Umbilical cord (tissue), 2 donors: ENCODE data around the gene SMPDL3B. TPM values are rescaled to one million over a fixed set of nuclear protein-coding genes. Genes with fewer than 3 reads are reported as not detected.

Source experiments
- DNase-seq: peaks from one replicate; pipeline ENCODE4 v3.0.0-alpha.2; 2015; ENCODE audit warnings: low spot score
- total RNA-seq: library from RNA; depleted of rRNA; stranded (reverse); fragments of >200 nt; gene quantifications from one replicate; pipeline ENCODE4 v1.2.3, GENCODE V29; 2014; ENCODE audit warnings: low replicate concordance; ENCODE audit not compliant: insufficient read depth

SMPDL3B gene
- total RNA-seq, 1 donor from 2014 or later: 1.2 TPM

DNA sequence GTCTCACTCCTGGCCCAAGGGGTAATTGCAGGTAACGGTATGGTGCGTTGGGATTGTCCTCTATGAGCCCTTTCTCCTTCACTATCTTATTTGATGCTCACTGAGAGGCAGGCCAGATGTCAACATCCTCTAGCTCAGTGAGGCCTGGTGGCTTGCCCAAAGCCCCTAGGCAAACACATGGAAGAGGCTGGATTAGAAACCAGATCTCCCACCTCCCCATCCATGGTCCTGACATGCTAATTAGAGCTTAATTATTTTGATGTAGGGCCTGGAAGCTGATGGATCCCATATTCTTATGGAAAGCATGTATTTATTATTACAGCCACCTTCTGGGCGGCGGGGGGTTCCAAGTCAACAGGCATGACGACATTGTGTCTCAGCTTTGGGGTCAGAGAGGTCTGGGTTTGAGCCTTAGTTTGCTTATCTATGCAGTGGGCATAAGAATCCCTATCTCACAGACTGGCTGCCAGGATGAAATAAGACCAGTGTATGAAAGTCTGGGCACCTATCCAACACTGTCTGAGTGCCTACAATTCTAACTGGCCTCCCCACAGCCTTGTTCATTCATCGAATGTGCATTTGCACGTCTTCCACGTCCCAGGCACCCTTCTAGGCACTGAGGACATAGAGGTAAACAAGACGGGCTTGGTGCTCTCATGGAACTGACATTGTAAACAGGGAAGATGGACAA lies 6.2 kb downstream of the SMPDL3B start:
- no peak for DNase-seq

DNA sequence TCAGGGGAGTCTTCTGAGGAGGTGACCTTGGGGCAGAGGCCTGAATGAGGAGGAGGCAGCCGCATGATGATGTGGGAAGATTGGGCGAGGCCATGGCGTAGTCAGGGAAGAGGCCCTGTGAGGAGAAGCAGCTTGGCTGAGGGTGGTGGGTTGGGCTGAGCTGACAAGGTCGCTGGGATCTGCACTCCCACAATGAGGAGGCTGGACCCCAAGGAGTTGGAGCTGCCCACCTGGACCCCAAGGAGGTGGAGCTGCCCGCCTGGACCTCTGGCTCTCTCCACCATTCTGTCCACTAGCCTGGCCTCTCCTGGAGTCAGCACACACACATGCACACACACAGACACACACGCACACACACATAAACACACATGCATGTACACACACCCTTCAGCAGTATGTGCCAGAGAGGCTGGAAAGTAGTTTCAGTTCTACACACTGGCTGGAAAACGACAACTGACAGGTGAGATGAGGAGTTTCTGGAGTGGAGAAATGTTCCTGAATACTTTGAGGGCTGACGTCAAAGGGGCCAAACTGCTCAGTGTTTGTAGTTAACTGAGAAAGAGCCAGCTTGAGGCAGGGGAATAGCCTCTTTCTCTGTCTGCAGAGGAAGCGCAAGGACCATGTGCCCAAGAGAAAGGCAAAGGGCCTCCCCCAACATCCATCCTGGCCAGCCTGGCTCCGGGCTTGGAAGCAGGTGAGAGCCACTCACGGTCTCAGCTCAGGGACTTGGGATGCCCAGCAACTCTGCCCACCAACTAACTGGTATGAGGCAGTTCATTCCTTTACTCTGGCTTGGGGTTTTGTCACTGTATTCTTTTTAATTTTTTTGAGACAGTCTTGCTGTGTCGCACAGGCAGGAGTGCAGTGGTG lies 7.1 kb downstream of the SMPDL3B start:
- no peak for DNase-seq

DNA sequence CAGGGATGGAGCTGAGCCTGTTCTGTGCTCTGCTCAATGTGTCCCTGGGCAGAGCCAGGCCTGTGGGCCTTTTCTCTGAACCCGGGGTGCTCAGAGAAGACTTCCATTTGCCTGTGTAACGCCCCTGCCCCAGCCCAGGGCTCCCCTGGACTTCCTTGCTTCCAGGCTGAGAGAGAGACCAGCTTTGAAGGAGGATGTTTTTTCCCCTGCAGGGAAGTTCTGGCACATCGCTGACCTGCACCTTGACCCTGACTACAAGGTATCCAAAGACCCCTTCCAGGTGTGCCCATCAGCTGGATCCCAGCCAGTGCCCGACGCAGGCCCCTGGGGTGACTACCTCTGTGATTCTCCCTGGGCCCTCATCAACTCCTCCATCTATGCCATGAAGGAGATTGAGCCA lies 10.2 kb downstream of the SMPDL3B start:
- DNase-seq: no peak

DNA sequence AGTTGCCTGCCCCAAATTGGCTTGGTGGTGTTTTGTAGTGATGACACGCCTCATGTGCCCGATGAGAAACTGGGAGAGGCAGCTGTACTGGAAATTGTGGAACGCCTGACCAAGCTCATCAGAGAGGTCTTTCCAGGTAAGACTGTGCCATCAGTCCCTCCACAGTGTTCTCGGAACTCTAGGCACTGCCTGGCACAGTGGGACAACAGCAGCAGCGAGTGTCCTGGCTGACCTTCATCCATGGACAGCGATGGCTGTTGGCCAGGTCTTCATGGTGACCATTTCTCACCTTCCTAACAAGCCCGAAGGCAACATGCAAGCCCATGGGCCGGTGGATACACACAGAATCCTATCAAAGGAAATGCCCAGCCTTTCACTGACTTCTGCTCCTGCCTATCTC lies 14.2 kb downstream of the SMPDL3B start:
- DNase-seq: no peak

DNA sequence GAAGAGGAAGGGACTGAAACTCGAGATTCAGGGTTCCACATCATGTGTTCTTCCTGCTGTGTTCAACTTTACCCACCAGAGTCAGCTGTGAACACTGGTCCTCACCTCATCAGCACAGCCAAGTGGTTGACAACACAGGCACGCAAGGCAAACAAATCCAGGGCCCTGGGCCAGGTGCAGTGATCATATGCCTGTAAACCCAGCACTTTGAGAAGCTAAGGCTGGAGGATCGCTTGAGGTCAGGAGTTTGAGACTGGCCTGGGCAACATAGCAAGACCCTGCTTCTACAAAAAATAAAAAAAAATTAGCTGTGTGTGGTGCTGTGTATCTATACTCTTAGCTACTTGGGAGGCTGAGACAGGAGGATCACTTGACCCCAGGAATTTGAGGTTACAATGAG lies 16.6 kb downstream of the SMPDL3B start:
- DNase-seq: no peak

DNA sequence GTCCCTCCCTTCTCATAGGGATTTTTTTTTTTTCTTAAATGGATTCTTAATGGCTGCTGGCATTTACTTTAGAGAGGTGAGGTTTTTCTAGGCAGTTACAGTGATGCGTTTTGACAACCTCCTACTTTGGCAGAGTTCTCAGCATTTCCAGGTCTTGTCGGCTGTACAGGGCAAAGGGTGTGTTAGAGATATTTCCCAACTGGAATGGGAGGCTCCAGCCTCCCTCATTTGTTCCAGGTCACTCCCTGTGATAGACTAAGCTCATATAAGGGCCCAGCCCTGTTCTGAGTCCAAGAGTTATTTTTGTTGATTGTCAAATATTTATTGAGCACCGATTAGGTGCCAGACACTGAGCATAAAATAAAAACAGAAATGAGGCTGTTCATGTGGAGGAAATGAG lies 17.3 kb downstream of the SMPDL3B start:
- no peak for DNase-seq

DNA sequence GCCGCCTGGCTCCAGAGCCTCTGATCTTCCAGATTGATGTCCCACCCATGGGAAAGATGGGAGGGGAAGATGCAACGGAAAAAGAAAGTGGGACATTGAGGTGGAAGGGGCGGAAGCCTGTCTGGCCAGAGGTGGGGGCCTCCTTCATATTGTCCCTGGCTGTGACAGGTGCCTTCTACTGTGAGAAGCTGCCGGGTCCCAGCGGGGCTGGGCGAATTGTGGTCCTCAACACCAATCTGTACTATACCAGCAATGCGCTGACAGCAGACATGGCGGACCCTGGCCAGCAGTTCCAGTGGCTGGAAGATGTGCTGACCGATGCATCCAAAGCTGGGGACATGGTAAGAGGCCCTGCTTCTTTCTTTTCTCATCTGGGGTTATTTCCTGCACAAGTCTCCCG lies 19.4 kb downstream of the SMPDL3B start:
- DNase-seq: no peak

DNA sequence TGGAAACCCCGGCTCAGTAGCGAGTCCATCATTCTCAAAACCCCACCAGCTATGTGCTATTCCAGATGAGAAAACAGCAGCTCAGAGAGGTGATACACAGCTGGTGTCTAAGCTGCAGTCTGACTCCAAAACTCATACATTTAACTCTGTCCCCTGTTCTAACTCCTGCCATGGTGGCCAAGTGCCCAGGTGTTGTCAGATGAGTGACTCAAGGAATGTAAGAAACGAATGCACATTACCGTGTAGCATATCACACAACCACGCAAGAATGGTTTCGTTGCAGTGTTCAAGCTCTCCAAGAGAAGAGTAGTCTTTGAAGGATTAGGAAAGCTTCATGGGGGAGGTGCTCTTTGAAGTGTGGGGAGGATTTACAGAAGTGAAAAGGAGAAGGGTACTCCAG lies 20.3 kb downstream of the SMPDL3B start:
- no peak for DNase-seq

DNA sequence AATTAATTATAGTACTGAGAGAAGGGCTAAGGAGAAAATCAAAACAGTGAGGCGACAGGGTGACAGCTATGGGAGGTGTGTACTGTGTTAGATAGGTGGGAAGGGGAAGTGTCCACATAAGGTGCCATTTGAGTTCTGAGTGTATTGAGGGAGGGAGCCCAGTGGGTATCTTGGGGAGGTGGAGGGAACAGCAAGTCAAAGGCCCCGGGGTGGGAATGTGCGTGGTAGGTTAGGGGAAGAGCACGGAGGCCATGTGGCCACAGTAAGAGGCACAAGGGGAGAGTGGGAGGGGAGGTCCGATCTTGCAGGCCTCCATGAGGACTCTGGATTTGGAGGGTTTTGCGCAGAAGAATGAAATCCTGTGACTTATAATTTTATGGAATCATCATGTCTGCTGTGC lies 22.0 kb downstream of the SMPDL3B start:
- no peak for DNase-seq

DNA sequence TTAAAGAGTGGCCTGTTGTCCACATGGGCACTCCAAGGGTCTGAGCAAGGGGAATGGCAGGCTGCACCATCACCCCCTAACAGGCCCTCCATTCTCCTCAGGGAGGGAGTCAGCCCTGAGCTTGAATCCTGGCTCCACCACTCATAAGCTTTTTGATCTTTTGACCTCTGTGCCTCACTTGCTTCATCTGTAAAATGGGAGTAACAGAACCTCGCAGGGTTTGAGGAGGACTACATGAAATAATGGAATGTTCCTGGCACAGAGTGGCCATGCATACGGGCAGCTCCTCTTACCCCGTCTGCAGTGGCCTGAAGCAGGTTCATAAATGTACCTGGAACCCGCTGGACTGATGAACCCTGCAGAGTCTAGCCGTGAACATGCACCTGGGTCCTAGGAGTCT lies 22.9 kb downstream of the SMPDL3B start:
- no peak for DNase-seq

DNA sequence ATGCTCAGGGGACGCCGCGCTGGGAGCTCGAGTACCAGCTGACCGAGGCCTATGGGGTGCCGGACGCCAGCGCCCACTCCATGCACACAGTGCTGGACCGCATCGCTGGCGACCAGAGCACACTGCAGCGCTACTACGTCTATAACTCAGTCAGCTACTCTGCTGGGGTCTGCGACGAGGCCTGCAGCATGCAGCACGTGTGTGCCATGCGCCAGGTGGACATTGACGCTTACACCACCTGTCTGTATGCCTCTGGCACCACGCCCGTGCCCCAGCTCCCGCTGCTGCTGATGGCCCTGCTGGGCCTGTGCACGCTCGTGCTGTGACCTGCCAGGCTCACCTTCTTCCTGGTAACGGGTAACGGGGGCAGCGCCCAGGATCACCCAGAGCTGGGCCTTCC lies 23.7 kb downstream of the SMPDL3B start:
- no peak for DNase-seq

DNA sequence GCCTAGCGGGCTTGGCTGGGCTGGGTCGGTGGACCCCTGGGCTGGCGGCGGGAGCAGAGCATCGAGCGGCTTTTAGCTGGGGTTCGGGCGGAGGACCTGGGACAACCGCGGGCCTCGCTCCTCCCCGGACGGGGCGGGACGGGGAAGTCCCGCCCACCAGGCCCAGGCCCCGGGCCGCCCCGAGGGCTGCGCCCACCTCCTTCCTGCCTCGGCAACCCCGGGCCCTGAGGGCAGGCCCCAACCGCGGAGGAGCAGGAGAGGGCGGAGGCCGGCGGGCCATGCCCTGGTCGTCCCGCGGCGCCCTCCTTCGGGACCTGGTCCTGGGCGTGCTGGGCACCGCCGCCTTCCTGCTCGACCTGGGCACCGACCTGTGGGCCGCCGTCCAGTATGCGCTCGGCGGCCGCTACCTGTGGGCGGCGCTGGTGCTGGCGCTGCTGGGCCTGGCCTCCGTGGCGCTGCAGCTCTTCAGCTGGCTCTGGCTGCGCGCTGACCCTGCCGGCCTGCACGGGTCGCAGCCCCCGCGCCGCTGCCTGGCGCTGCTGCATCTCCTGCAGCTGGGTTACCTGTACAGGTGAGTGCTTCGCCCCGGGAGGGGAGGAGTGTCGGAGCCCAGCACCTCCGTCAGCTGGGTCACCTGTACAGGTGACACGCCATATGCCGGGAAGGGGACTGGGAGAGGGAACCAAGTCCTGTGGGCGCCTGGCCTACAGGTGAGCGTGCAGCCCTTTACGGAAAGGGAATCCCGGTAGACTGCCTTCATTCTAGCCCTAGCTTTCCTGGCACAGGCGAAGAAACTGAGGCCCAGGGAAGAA lies 25.2 kb downstream of the SMPDL3B start, which contains the start of gene XKR8:
XKR8 (plus strand) TSS at position 182 of the 812 bp plus-strand sequence; CDS start at position 279, 97 bp downstream.
- peak; percentile 89 for DNase-seq

DNA sequence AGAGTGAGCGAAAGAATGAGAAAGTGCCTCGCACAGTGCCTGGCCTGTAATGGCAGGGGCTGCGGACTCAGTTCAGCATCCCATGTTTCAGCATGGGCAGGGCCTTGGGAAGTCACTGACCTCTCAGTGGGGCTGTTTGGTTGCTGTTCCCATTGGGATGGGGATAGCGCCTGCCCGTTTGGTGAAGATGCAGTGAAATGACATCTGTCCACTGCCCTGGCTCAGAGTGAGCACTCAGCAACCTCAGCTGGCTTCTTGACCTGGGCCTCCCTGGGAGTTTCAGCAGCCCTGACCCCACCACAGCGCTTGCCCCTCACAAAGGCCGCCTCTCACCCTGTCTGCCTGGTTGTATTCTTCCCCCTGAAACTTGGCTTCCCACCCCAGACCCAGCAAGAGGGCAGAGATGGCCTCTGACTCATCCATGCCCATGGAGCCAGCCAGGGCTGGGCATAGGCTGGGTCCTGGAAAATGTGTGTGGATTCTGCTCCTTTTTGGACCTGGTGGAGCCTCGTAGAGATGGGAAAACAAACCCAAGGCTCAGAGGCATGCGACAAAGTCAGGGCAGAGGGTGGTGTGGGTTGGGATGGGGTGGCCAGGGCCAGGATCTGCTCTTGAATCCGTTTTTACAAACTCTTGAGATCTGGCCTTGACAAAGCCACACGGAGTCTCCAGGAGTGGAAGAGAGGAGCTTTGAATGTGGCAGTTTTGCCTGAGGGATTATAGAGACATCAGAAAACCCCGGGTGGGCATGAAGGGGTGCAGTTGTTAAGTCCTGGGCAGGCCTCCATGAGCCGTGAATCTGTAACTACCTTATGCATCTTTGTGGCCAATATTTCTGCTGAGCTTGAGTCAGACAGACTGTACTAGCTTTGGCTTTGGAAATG lies 26.2 kb downstream of the SMPDL3B start:
- no peak for DNase-seq

DNA sequence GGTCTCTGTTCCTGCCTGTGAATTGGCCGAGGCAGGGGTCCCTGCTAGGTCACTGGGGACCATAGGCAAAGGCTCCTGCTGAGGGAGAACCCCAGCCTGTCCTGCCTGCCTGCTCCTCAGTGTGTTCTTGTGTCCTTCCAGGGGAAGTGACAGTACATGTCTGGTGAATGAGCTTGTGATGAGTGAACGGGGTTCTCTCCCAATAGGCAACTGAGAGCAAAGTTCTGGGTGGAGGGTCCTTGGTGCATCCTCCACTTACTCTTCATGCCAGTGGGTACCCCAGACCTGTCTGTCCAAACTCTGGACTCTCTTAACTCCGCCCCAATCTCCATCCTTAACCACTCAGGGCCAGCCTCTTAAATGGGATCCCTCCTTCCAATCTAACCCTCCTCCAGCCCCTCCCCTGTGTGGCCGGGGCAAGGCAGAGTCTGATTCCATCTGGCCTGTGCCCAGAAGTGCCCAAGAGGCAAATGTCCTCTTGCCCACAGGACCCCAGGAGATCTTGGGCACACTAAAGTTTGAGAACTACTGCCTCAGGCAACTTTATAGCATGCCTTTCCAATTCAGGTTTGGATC lies 26.9 kb downstream of the SMPDL3B start:
- DNase-seq: no peak

DNA sequence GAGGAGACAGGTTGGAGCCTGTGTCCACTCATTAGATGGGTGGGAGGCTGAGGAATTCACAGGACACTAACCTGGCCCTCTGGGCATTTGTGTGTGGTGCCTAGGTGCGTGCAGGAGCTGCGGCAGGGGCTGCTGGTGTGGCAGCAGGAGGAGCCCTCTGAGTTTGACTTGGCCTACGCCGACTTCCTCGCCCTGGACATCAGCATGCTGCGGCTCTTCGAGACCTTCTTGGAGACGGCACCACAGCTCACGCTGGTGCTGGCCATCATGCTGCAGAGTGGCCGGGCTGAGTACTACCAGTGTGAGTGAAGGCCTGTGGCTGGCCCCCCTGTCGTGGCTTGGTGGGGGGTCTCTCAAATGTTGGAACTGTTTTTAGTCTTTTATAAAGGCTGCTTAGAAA lies 28.6 kb downstream of the SMPDL3B start:
- DNase-seq: no peak

DNA sequence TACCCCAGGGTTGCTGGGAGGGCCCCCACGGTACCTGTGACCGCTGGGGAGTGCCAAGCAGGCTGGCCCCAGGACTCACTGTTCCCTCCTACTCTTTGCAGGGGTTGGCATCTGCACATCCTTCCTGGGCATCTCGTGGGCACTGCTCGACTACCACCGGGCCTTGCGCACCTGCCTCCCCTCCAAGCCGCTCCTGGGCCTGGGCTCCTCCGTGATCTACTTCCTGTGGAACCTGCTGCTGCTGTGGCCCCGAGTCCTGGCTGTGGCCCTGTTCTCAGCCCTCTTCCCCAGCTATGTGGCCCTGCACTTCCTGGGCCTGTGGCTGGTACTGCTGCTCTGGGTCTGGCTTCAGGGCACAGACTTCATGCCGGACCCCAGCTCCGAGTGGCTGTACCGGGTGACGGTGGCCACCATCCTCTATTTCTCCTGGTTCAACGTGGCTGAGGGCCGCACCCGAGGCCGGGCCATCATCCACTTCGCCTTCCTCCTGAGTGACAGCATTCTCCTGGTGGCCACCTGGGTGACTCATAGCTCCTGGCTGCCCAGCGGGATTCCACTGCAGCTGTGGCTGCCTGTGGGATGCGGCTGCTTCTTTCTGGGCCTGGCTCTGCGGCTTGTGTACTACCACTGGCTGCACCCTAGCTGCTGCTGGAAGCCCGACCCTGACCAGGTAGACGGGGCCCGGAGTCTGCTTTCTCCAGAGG lies 31.8 kb downstream of the SMPDL3B start:
- no peak for DNase-seq

DNA sequence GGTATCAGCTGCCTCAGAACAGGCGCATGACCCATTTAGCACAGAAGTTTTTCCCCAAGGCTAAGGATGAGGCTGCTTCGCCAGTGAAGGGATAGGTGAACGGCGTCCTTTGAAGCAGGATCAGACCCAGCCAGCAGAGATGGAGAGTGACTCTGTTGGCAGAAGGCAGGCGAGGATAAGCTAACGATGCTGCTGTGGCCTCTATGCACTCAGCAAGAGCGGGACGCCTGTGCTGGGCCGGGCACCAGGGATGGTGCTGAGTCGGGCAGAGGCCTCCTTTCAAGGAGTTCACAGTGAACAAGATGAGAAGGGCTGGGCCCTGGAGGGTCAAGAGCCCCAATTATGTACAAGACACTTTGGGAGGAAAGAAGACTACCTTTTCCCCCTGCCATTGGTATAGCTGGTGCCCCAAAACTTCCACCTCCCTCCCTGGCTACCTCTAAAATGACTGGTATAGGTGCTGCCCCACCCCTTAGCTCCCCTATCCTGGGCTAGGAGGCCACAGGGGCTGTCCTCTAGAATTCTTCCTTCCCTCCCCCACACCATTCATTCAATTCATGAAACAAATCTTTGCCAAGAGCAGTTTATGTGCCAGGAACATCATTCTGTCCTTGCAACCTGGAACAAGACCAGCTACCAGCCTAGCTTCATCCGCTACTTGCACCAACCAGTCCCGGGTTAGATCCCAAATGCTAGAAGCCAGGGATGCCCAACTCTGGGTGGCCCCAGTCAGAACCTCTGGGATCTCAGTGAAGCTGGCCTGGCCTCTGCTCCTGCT lies 32.5 kb downstream of the SMPDL3B start:
- no peak for DNase-seq

DNA sequence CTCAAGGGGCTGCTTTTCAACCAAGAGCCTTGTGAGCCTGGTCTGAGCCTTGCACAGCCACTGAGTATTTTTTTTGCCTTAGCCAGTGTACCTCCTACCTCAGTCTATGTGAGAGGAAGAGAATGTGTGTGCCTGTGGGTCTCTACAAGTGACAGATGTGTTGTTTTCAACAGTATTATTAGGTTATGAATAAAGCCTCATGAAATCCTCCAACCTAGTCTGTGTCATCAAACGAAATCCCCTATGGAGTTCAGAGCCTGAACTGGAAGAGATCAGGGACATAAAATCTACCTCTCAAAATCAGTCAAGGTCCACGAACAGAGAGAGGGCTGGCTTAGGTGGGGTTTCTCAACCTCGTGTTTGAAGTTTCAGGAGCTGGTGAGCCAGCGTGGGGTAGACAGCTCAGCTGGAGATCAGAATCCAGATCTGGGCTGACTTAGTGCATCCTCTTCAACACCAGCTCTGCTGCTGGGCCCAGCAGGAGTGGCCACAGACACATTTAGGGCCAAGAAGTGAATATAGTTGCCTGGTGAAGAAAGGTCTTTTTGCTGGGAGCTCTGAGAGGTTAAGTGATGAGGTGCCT lies 33.2 kb downstream of the SMPDL3B start:
- DNase-seq: no peak

DNA sequence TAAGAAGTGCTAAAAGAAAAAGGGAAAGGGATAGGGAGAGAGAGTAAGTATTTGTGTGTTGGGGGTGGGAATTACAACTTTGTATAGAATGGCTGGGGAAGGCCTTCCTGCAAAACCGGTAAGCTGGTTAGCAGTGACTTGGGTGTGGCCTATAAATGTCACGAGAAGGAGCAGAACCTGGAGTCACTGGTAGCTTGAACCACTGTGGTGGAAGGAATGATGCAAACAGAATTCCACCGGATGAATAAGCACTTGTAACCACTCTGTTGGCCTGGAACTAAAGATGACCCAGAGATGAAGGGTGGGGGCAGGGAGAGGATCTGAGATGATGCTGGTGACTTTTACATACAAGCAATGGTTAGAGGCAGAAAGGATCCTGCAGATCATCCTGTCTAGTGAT lies 33.9 kb downstream of the SMPDL3B start:
- DNase-seq: no peak
